ENCODE data around the gene OLA1. TPM values are rescaled to one million over a fixed set of nuclear protein-coding genes. Genes with fewer than 3 reads are reported as not detected.

The OLA1 gene
- total and polyA plus RNA-seq, 2 of the 4 experiments (the other 2 are of a cell fraction): 54.7 to 71.2 TPM

GRCh38 chr2:174184915-174185314, 63.4 kb downstream of the OLA1 start:
- 100% methylated on average over 1 of the region's 1 CpG; no CpG with 5 or more reads in 1 of the 2 experiments for WGBS, 2 experiments (ENCODE audit: extremely low coverage in 2 of 2, insufficient read length in 1 of 2)
- Histone ChIP-seq H3K27me3 (ENCODE audit: control insufficient read depth, insufficient read depth, low read length) (no peaks in the 10 kb centered on the region), H3K9me1 (ENCODE audit: insufficient read depth, low read length) (no peaks in the 10 kb centered on the region; the same call in 1 of the 2 replicates), H3K27ac (ENCODE audit: insufficient read depth, low read length) (no peak overlapping the region), H4K91ac (ENCODE audit: insufficient read depth, low read depth, low read length) (no peak overlapping the region), H3K9me3 (ENCODE audit: control insufficient read depth, insufficient read depth, low read length) (no peaks in the 10 kb centered on the region), H2BK5ac (ENCODE audit: low read depth, low read length, poor library complexity, severe bottlenecking) (no peak overlapping the region), H3K79me1 (ENCODE audit: low read depth in 1 of 2, low read length in 2 of 2) (peaks cover 13 to 44% of the 10 kb centered on the region in 2 experiments; a peak in 3 of 4 replicates), H3K4me1 (ENCODE audit: control insufficient read depth, insufficient read depth, low read length) (peaks cover 2% of the 10 kb centered on the region; the same call in 1 of the 2 replicates), H2AK5ac (ENCODE audit: low read depth, low read length) (no peak overlapping the region), H2BK120ac (ENCODE audit: low read depth, low read length) (no peak overlapping the region), H3K9ac (ENCODE audit: low read depth, low read length) (no peak overlapping the region), H3K18ac (ENCODE audit: low read depth, low read length) (no peak overlapping the region), H3K56ac (ENCODE audit: extremely low read depth, insufficient read depth, low read length) (no peak overlapping the region), H4K5ac (ENCODE audit: low read depth, low read length) (no peak overlapping the region), H3K23ac (ENCODE audit: low read depth, low read length) (no peak overlapping the region), H2AFZ (replicated peaks; ENCODE audit: low read length, poor library complexity) (no peak overlapping the region), H3K4me2 (ENCODE audit: low read depth, low read length) (no peak overlapping the region), H3K14ac (replicated peaks; ENCODE audit: low read depth, low read length) (no peak overlapping the region), H2BK15ac (ENCODE audit: low read depth, low read length) (no peak overlapping the region), H3K4me3 (ENCODE audit: insufficient read depth, low read depth, low read length) (no peak overlapping the region), H3K36me3 (ENCODE audit: control insufficient read depth, insufficient read depth, low read length) (no peaks in the 10 kb centered on the region), H2BK20ac (ENCODE audit: low read depth, low read length) (no peak overlapping the region), H3K4ac (ENCODE audit: low read depth, low read length) (no peak overlapping the region), H2AK9ac (replicated peaks; ENCODE audit: low read depth, low read length, poor library complexity) (no peak overlapping the region), H4K20me1 (ENCODE audit: insufficient read depth, low read length) (no peaks in the 10 kb centered on the region; the same call in 1 of the 2 replicates), H4K8ac (ENCODE audit: low read depth in 2 of 2, low read length in 2 of 2) (no peak overlapping the region)
- intact Hi-C loops (cut with micrococcal nuclease) (no loop called here), dilution Hi-C loops (cut with HindIII; ENCODE audit: low sequenced_read_pairs, unreplicated experiment) (no loop called here), in situ Hi-C loops (cut with MboI; ENCODE audit: low sequenced_read_pairs) (no loop called here)
- ATAC-seq (ENCODE audit: low read depth): no peak
- no TSS peak for BruUV-seq (replicated peaks)
- ChIA-PET POLR2A (ENCODE audit: unreplicated experiment) (no interaction called here), CTCF (no interaction called here)
- TF ChIP-seq FOS (IDR thresholded peaks at IDR 0.05; ENCODE audit: low read depth, low read length): no peak
- no peak for TF ChIP-seq RFX5 (IDR thresholded peaks at IDR 0.05; ENCODE audit: low read depth, low read length)
- TF ChIP-seq POLR2A (IDR thresholded peaks at IDR 0.05; ENCODE audit: low read depth, low read length): no peak
- no peak for TF ChIP-seq SMC3 (IDR thresholded peaks at IDR 0.05; ENCODE audit: low read depth, low read length)
- no peak for TF ChIP-seq BHLHE40 (IDR thresholded peaks at IDR 0.05; ENCODE audit: low read depth, low read length)
- TF ChIP-seq RCOR1 (IDR thresholded peaks at IDR 0.05; ENCODE audit: insufficient replicate concordance, low read length): no peak
- no peak for TF ChIP-seq CTCF (conservative IDR thresholded peaks at IDR 0.05; ENCODE audit: low read depth, low read length)
- TF ChIP-seq RAD21 (IDR thresholded peaks at IDR 0.05; ENCODE audit: low read length): no peak
- no peak for TF ChIP-seq MAFK (IDR thresholded peaks at IDR 0.05; ENCODE audit: low read depth, low read length)
- no peak for TF ChIP-seq MXI1 (IDR thresholded peaks at IDR 0.05; ENCODE audit: borderline replicate concordance, low read depth, low read length)
- TF ChIP-seq CHD1 (IDR thresholded peaks at IDR 0.05; ENCODE audit: low read depth, low read length): no peak
- TF ChIP-seq, protein P1, sequence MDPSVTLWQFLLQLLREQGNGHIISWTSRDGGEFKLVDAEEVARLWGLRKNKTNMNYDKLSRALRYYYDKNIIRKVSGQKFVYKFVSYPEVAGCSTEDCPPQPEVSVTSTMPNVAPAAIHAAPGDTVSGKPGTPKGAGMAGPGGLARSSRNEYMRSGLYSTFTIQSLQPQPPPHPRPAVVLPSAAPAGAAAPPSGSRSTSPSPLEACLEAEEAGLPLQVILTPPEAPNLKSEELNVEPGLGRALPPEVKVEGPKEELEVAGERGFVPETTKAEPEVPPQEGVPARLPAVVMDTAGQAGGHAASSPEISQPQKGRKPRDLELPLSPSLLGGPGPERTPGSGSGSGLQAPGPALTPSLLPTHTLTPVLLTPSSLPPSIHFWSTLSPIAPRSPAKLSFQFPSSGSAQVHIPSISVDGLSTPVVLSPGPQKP (IDR thresholded peaks at IDR 0.05; ENCODE audit: borderline replicate concordance, low read depth, low read length): no peak
- TF ChIP-seq NFE2L2 (IDR thresholded peaks at IDR 0.05; ENCODE audit: low read depth, low read length): no peak
- TF ChIP-seq, protein P2, sequence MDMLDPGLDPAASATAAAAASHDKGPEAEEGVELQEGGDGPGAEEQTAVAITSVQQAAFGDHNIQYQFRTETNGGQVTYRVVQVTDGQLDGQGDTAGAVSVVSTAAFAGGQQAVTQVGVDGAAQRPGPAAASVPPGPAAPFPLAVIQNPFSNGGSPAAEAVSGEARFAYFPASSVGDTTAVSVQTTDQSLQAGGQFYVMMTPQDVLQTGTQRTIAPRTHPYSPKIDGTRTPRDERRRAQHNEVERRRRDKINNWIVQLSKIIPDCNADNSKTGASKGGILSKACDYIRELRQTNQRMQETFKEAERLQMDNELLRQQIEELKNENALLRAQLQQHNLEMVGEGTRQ (IDR thresholded peaks at IDR 0.05; ENCODE audit: low read depth, low read length): no peak
- DNase-seq: no peak

Measured in IMR-90 (cell line).